Panc1 (cell line): ENCODE data around the gene AHDC1. TPM values are rescaled to one million over a fixed set of nuclear protein-coding genes. Genes with fewer than 3 reads are reported as not detected.
A peak's percentile ranks its signal among the peaks of the same experiment; 100 is the strongest.

Source experiments
- ATAC-seq: fragments of 200-7000 bp; cut with Tn5 transposase; 2 replicates; pipeline ENCODE4 v1.9.1; 2020; ENCODE audit warnings: mild to moderate bottlenecking, moderate library complexity
- BruUV-seq: library from RNA; stranded (reverse); fragments of 400-500 nt; replicated peaks from 2 replicates; lab custom pipeline; 2021; lab: Mats Ljungman, UMichigan
- CTCF ChIA-PET: fragments of 300-600 bp; sonication (Branson Sonifier 250); formaldehyde crosslinking; loops from one replicate; lab custom pipeline; 2022; ENCODE audit warnings: antibody characterized with exemption; lab: Charles Lee
- POLR2A ChIA-PET: fragments of 300-600 bp; sonication (Branson Sonifier 250); formaldehyde crosslinking; loops from one replicate; lab custom pipeline; 2022; ENCODE audit warnings: antibody characterized with exemption; lab: Charles Lee
- DNase-seq: peaks from one replicate; pipeline ENCODE4 v3.0.0-alpha.2; 2010; ENCODE audit warnings: low read depth, low spot score
- H3K27ac ChIP-seq: 2 replicates; pipeline ENCODE4 v1.5.1; 2011; ENCODE audit warnings: mild to moderate bottlenecking, low read length, inconsistent platforms
- H3K27me3 ChIP-seq: fragments of 200-500 bp; sonication (Bioruptor generic); 2 replicates; pipeline ENCODE4 v1.6.0; 2014; ENCODE audit warnings: low read length, inconsistent platforms; ENCODE audit not compliant: control insufficient read depth, insufficient read depth
- H3K36me3 ChIP-seq: fragments of 200-500 bp; sonication (Bioruptor generic); 2 replicates; pipeline ENCODE4 v1.5.1; 2014; ENCODE audit warnings: inconsistent platforms, mild to moderate bottlenecking, low read length, moderate library complexity; ENCODE audit not compliant: control insufficient read depth, insufficient read depth
- H3K4me1 ChIP-seq: 2 replicates; pipeline ENCODE4 v1.5.1; 2011; ENCODE audit warnings: inconsistent platforms, mild to moderate bottlenecking, low read length, moderate library complexity; ENCODE audit not compliant: control insufficient read depth, insufficient read depth
- H3K4me3 ChIP-seq, 2 experiments: 2 replicates each; pipeline ENCODE4 v1.5.1; 2011 to 2012; ENCODE audit warnings: low read depth in 2 of 2, low read length in 2 of 2, mild to moderate bottlenecking in 2 of 2, inconsistent platforms in 1 of 2, moderate library complexity in 1 of 2
- H3K9me3 ChIP-seq: fragments of 200-500 bp; sonication (Bioruptor generic); 2 replicates; pipeline ENCODE4 v1.5.1; 2014; ENCODE audit warnings: low read depth, mild to moderate bottlenecking, inconsistent platforms, low read length, moderate library complexity; ENCODE audit not compliant: control insufficient read depth, insufficient read depth
- SIN3A ChIP-seq: IDR thresholded peaks from 2 replicates; pipeline ENCODE4 v1.6.1; 2012; ENCODE audit warnings: low read depth, mild to moderate bottlenecking, low read length, moderate library complexity, borderline replicate concordance; ENCODE audit not compliant: insufficient read depth
- TCF7L2 ChIP-seq: IDR thresholded peaks from 2 replicates; pipeline ENCODE4 v1.6.1; 2011; ENCODE audit warnings: mild to moderate bottlenecking, low read depth, low read length, inconsistent platforms
- in situ Hi-C: cut with HindIII; loops from 2 replicates; pipeline ENCODE4 v1.10.0; 2016; ENCODE audit warnings: low sequenced_read_pairs, low pct_unique_long_range_greater_than_20kb
- intact Hi-C: fragments of 100-400 bp; cut with micrococcal nuclease; formaldehyde crosslinking; loops from one replicate; pipeline ENCODE4 v1.10.0; 2022; ENCODE audit not compliant: unreplicated experiment
- total RNA-seq: library from RNA; stranded (reverse); gene quantifications from one replicate; pipeline ENCODE4 v1.2.1, GENCODE V29; 2021; ENCODE audit not compliant: unreplicated experiment
- TF ChIP-seq, protein P1 (sequence below): fragments of 450-650 bp; IDR thresholded peaks from 2 replicates; pipeline ENCODE4 v1.5.1; 2017; ENCODE audit warnings: mild to moderate bottlenecking
- TF ChIP-seq, protein P2 (sequence below), 2 experiments: IDR thresholded peaks; 2 replicates each; pipeline ENCODE4 v1.6.1; 2011 to 2012; ENCODE audit warnings: low read depth in 2 of 2, control low read depth in 1 of 2, low read length in 1 of 2, mild to moderate bottlenecking in 1 of 2, moderate library complexity in 1 of 2; ENCODE audit not compliant: insufficient read depth in 1 of 2

AHDC1 gene
- total RNA-seq, 1 experiment from 2014 or later: 47.1 TPM

DNA sequence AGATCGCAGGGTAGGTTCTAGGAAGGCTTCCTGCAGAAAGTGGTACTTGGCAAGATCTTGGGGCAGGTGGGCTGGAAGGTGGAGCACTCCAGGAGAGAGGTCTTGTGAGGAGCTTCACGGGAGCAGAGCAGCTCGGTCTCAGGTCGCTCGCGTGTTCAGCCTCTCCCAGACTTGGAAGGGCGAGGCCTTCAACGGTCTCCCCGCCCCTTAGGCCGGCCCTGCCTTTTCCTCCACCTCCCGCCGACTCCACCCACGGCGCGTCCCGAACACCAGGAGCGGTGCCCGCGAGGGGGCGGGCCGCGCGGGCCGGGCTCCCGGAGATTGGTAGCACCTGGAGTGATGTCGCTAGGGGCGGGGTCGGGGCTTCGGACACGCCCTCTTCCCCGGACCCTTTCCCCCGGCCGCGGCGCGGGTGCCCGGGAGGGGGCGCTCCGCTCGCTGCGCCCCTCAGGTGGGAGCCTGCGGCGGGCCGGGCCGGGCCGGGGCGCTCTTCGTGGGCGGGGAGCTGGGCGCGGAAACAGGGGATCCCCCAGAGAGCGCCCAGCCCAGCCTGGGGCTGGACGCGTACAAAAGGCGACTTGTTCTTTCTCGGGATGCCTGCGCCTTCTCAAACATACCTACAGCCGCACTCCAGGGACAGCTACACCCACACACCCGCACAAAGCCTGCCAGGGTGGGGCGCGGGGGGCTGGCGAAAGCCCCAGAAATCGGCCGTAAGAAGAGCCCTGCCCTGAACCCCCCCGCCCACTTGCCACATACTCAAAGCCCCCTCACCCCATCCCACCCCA is 35.5 kb downstream of the AHDC1 start:
- DNase-seq (peak; percentile 70), ATAC-seq (peak; percentile 85)
- H3K4me1 ChIP-seq: peaks cover 92% of the 10 kb centered on the region
- H3K27ac ChIP-seq: peak overlapping the region; percentile 94
- BruUV-seq: no TSS peak
- H3K4me3 ChIP-seq: peak overlapping the region; percentile 35 to 41
- ChIA-PET POLR2A (interaction anchor here (0.7 to 0.9 kb wide), 3 partner anchors 11 to 219 kb away, joined by 3 read pairs; no protein-coding TSS in a partner anchor), CTCF (interaction anchor here (0.9 to 7.6 kb wide), 6 partner anchors 12 to 38 kb away, joined by 3 to 46 read pairs (median 10); partner anchors contain the start of gene AHDC1)
- intact Hi-C loops (loop anchor here (5.0 kb wide), 1 partner anchor 34 kb away; the partner anchor contains the start of gene AHDC1), in situ Hi-C loops (no loop called here)
- no peaks in the 10 kb centered on the region for H3K36me3 ChIP-seq
- no peaks in the 10 kb centered on the region for H3K27me3 ChIP-seq
- no peaks in the 10 kb centered on the region for H3K9me3 ChIP-seq
- TF ChIP-seq, protein P1, sequence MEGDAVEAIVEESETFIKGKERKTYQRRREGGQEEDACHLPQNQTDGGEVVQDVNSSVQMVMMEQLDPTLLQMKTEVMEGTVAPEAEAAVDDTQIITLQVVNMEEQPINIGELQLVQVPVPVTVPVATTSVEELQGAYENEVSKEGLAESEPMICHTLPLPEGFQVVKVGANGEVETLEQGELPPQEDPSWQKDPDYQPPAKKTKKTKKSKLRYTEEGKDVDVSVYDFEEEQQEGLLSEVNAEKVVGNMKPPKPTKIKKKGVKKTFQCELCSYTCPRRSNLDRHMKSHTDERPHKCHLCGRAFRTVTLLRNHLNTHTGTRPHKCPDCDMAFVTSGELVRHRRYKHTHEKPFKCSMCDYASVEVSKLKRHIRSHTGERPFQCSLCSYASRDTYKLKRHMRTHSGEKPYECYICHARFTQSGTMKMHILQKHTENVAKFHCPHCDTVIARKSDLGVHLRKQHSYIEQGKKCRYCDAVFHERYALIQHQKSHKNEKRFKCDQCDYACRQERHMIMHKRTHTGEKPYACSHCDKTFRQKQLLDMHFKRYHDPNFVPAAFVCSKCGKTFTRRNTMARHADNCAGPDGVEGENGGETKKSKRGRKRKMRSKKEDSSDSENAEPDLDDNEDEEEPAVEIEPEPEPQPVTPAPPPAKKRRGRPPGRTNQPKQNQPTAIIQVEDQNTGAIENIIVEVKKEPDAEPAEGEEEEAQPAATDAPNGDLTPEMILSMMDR: peak; percentile 98
- TF ChIP-seq, protein P2, sequence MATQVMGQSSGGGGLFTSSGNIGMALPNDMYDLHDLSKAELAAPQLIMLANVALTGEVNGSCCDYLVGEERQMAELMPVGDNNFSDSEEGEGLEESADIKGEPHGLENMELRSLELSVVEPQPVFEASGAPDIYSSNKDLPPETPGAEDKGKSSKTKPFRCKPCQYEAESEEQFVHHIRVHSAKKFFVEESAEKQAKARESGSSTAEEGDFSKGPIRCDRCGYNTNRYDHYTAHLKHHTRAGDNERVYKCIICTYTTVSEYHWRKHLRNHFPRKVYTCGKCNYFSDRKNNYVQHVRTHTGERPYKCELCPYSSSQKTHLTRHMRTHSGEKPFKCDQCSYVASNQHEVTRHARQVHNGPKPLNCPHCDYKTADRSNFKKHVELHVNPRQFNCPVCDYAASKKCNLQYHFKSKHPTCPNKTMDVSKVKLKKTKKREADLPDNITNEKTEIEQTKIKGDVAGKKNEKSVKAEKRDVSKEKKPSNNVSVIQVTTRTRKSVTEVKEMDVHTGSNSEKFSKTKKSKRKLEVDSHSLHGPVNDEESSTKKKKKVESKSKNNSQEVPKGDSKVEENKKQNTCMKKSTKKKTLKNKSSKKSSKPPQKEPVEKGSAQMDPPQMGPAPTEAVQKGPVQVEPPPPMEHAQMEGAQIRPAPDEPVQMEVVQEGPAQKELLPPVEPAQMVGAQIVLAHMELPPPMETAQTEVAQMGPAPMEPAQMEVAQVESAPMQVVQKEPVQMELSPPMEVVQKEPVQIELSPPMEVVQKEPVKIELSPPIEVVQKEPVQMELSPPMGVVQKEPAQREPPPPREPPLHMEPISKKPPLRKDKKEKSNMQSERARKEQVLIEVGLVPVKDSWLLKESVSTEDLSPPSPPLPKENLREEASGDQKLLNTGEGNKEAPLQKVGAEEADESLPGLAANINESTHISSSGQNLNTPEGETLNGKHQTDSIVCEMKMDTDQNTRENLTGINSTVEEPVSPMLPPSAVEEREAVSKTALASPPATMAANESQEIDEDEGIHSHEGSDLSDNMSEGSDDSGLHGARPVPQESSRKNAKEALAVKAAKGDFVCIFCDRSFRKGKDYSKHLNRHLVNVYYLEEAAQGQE (IDR thresholded peaks at IDR 0.05; ENCODE audit: insufficient read depth in 1 of 2, low read depth in 2 of 2, low read length in 1 of 2): no peak

DNA sequence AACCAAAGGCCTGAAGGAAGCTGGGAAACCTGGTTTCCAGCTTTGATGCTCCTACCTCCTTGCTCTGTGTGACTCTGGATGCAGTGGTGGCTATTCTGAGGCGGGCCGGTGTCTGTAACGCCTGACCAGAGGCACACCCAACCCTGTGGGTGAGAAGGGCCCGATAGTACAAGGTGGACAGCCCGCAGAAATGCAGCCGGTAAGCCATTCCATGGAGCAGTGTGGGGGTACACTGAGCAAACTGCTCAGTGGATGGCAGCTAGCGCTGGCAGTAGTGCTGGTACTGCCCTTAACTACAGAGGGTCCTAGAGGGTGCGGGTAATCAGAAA is 36.0 kb downstream of the AHDC1 start:
- Histone ChIP-seq H3K36me3 (no peaks in the 10 kb centered on the region), H3K9me3 (no peaks in the 10 kb centered on the region), H3K27ac (peak overlapping the region; percentile 94), H3K4me1 (peaks cover 91% of the 10 kb centered on the region), H3K4me3 (peak overlapping the region; percentile 12 to 32; a peak in 3 of 4 replicates), H3K27me3 (no peaks in the 10 kb centered on the region)
- no TSS peak for BruUV-seq
- intact Hi-C loops (loop anchor here (5.0 kb wide), 1 partner anchor 34 kb away; the partner anchor contains the start of gene AHDC1), in situ Hi-C loops (no loop called here)
- ATAC-seq (peak; percentile 1), DNase-seq (no peak)
- ChIA-PET CTCF (interaction anchor here (1.0 to 7.6 kb wide), 2 partner anchors 12 to 32 kb away, joined by 3 to 46 read pairs; no protein-coding TSS in a partner anchor), POLR2A (interaction anchor here (0.7 kb wide), 1 partner anchor 219 kb away, joined by 3 read pairs; no protein-coding TSS in a partner anchor)
- TF ChIP-seq SIN3A (no peak), TCF7L2 (no peak)
- TF ChIP-seq, protein P2 (IDR thresholded peaks at IDR 0.05; ENCODE audit: insufficient read depth in 1 of 2, low read depth in 2 of 2, low read length in 1 of 2): no peak
- TF ChIP-seq, protein P1: no peak
